HEK293 (cell line): ENCODE data around the gene SRSF2.

Source experiments
- CTCF ChIA-PET: fragments of 350-600 bp; formaldehyde crosslinking; extraction: SDS; loops from one replicate; lab custom pipeline; 2021; ENCODE audit warnings: antibody characterized with exemption; lab: Yijun Ruan, JAX
- POLR2A ChIA-PET: fragments of 300-600 bp; formaldehyde crosslinking; extraction: SDS; loops from one replicate; lab custom pipeline; 2020; ENCODE audit warnings: antibody characterized with exemption, inconsistent platforms; lab: Yijun Ruan, JAX
- H3K27ac ChIP-seq: fragments of 200-500 bp; sonication (Bioruptor generic); 2 replicates; pipeline ENCODE4 v1.5.1; 2014; ENCODE audit warnings: low read depth, low read length, control low read depth, inconsistent platforms; ENCODE audit errors: extremely low read depth
- H3K36me3 ChIP-seq, 2 experiments: fragments of 200-500 bp in 1 of 2; sonication (Bioruptor generic) in 1 of 2; 1 replicate in 1 of 2; 2 replicates in 1 of 2; pipeline ENCODE4 v1.5.1; 2014 to 2017; ENCODE audit warnings: inconsistent platforms in 2 of 2, low read length in 2 of 2; ENCODE audit not compliant: control insufficient read depth in 2 of 2, insufficient read depth in 1 of 2
- H3K4me1 ChIP-seq: fragments of 200-500 bp; sonication (Bioruptor generic); 2 replicates; pipeline ENCODE4 v1.5.1; 2014; ENCODE audit warnings: mild to moderate bottlenecking, low read length, inconsistent platforms; ENCODE audit not compliant: control insufficient read depth, insufficient read depth
- H3K4me3 ChIP-seq: 2 replicates; pipeline ENCODE4 v1.5.1; 2011; ENCODE audit warnings: low read depth, mild to moderate bottlenecking, control low read depth, low read length, moderate library complexity
- H3K9me3 ChIP-seq: fragments of 200-500 bp; sonication (Bioruptor generic); 2 replicates; pipeline ENCODE4 v1.5.1; 2014; ENCODE audit warnings: low read depth, low read length, inconsistent platforms; ENCODE audit not compliant: control insufficient read depth, insufficient read depth
- GLIS1 ChIP-seq: fragments of 450-650 bp; formaldehyde crosslinking; IDR thresholded peaks from 2 replicates; pipeline ENCODE4 v1.5.1; 2016; ENCODE audit warnings: missing biosample characterization, missing genetic modification characterization
- GLIS2 ChIP-seq: fragments of 450-650 bp; formaldehyde crosslinking; IDR thresholded peaks from 2 replicates; pipeline ENCODE4 v1.5.1; 2016; ENCODE audit warnings: missing biosample characterization, missing genetic modification characterization
- INSM2 ChIP-seq: fragments of 450-650 bp; formaldehyde crosslinking; IDR thresholded peaks from 2 replicates; pipeline ENCODE4 v1.5.1; 2016; ENCODE audit warnings: missing biosample characterization, missing genetic modification characterization
- KLF1 ChIP-seq: fragments of 450-650 bp; formaldehyde crosslinking; IDR thresholded peaks from 2 replicates; pipeline ENCODE4 v1.5.1; 2016; ENCODE audit warnings: missing biosample characterization, missing genetic modification characterization
- KLF9 ChIP-seq: fragments of 450-650 bp; formaldehyde crosslinking; IDR thresholded peaks from 2 replicates; pipeline ENCODE4 v1.5.1; 2016; ENCODE audit warnings: missing biosample characterization, missing genetic modification characterization, low read depth
- PBX3 ChIP-seq: sonication (generic); formaldehyde crosslinking; IDR thresholded peaks from 2 replicates; pipeline ENCODE4 v1.8.1; 2022; ENCODE audit warnings: mild to moderate bottlenecking, moderate library complexity, missing genetic modification reagents
- SP7 ChIP-seq: fragments of 450-650 bp; formaldehyde crosslinking; IDR thresholded peaks from 2 replicates; pipeline ENCODE4 v1.5.1; 2016; ENCODE audit warnings: missing biosample characterization, missing genetic modification characterization
- TCF7L2 ChIP-seq: IDR thresholded peaks from 2 replicates; pipeline ENCODE4 v1.6.1; 2011; ENCODE audit warnings: low read depth, mild to moderate bottlenecking, inconsistent platforms, low read length, moderate library complexity, borderline replicate concordance
- ZNF10 ChIP-seq: fragments of 450-650 bp; formaldehyde crosslinking; IDR thresholded peaks from 2 replicates; pipeline ENCODE4 v1.5.1; 2017; ENCODE audit warnings: missing biosample characterization, missing genetic modification characterization
- ZNF133 ChIP-seq: fragments of 450-650 bp; formaldehyde crosslinking; IDR thresholded peaks from 2 replicates; pipeline ENCODE4 v1.5.1; 2016; ENCODE audit warnings: missing biosample characterization, missing genetic modification characterization
- ZNF140 ChIP-seq: fragments of 450-650 bp; formaldehyde crosslinking; IDR thresholded peaks from 2 replicates; pipeline ENCODE4 v1.5.1; 2016; ENCODE audit warnings: missing biosample characterization, missing genetic modification characterization
- ZNF266 ChIP-seq: fragments of 450-650 bp; formaldehyde crosslinking; IDR thresholded peaks from 2 replicates; pipeline ENCODE4 v1.5.1; 2016; ENCODE audit warnings: missing biosample characterization, missing genetic modification characterization, low read depth
- ZNF292 ChIP-seq: fragments of 450-650 bp; formaldehyde crosslinking; IDR thresholded peaks from 2 replicates; pipeline ENCODE4 v1.5.1; 2016; ENCODE audit warnings: low read depth, missing biosample characterization, missing genetic modification characterization, borderline replicate concordance
- ZNF335 ChIP-seq: fragments of 450-650 bp; formaldehyde crosslinking; conservative IDR thresholded peaks from 2 replicates; pipeline ENCODE4 v1.5.1; 2016; ENCODE audit warnings: missing biosample characterization, missing genetic modification characterization
- ZNF529 ChIP-seq: fragments of 450-650 bp; formaldehyde crosslinking; IDR thresholded peaks from 2 replicates; pipeline ENCODE4 v1.5.1; 2017; ENCODE audit warnings: missing genetic modification characterization, missing biosample characterization; ENCODE audit not compliant: insufficient replicate concordance
- ZNF558 ChIP-seq: fragments of 450-650 bp; formaldehyde crosslinking; IDR thresholded peaks from 2 replicates; pipeline ENCODE4 v1.5.1; 2016; ENCODE audit warnings: missing biosample characterization, missing genetic modification characterization
- ZNF777 ChIP-seq: fragments of 450-650 bp; formaldehyde crosslinking; IDR thresholded peaks from 2 replicates; pipeline ENCODE4 v1.5.1; 2017; ENCODE audit warnings: missing biosample characterization, missing genetic modification characterization, borderline replicate concordance
- TF ChIP-seq, protein P1 (sequence below): fragments of 450-650 bp; formaldehyde crosslinking; IDR thresholded peaks from 2 replicates; pipeline ENCODE4 v1.5.1; 2016; ENCODE audit warnings: missing biosample characterization, missing genetic modification characterization
- TF ChIP-seq, protein P2 (sequence below): fragments of 450-650 bp; formaldehyde crosslinking; IDR thresholded peaks from 2 replicates; pipeline ENCODE4 v1.5.1; 2016; ENCODE audit warnings: missing biosample characterization, missing genetic modification characterization
- TF ChIP-seq, protein P3 (sequence below): fragments of 450-650 bp; formaldehyde crosslinking; IDR thresholded peaks from 2 replicates; pipeline ENCODE4 v1.5.1; 2016; ENCODE audit warnings: missing biosample characterization, missing genetic modification characterization
- TF ChIP-seq, protein P4 (sequence below): fragments of 450-650 bp; formaldehyde crosslinking; IDR thresholded peaks from 2 replicates; pipeline ENCODE4 v1.5.1; 2016; ENCODE audit warnings: missing biosample characterization, missing genetic modification characterization
- TF ChIP-seq, protein P5 (sequence below): fragments of 450-650 bp; formaldehyde crosslinking; IDR thresholded peaks from 2 replicates; pipeline ENCODE4 v1.5.1; 2016; ENCODE audit warnings: missing biosample characterization, missing genetic modification characterization
- TF ChIP-seq, protein P6 (sequence below): fragments of 450-650 bp; formaldehyde crosslinking; IDR thresholded peaks from 2 replicates; pipeline ENCODE4 v1.5.1; 2016; ENCODE audit warnings: missing biosample characterization, missing genetic modification characterization, borderline replicate concordance

SRSF2 gene

DNA sequence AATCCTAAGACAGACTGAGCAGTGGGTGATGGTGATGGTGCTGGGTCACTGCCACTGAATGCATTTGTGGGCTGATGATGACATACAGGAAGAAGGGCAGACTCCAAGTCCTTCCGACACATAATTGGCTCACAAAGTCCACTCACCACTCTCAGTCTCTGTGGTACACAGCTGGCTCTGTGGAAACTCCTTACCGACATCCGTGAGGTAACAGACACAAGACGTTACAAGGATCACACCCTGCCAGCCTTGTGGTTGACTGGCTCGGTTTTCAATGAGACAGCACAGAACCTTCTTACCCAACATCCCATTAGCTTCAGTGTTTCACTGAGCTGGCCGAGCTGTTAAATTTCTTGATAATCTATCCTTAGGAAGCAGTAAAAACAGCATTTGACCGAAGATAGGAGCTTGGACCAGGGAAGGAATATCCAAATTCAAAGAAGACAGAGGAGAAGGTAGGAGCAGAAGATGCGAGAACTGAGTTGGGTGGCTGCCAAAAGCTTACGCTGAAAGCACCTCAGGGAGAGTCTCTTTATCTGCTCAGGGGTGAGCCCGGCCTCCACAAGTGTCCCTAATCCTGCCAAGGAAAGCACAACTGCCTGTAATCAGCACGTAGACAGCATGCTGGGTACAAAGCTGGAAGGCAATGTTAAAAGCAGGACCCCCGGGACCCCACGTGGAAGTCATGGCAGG lies 20.8 kb downstream of the SRSF2 start (continued):
- TF ChIP-seq ZNF335 (tag by site-specific recombination) (peak; percentile 35; the same call in 1 of the 2 replicates), KLF9 (no peak)
- TF ChIP-seq, protein P1, sequence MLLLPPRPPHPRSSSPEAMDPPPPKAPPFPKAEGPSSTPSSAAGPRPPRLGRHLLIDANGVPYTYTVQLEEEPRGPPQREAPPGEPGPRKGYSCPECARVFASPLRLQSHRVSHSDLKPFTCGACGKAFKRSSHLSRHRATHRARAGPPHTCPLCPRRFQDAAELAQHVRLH, result no peak

GRCh38 chr17:76715496-76715830 lies 21.7 kb downstream of the SRSF2 start:
- CTCF ChIA-PET, result interaction anchor here (0.5 to 9.8 kb wide), 17 partner anchors 10 to 569 kb away, joined by 3 to 175 read pairs (median 13); partner anchors contain the start of genes JMJD6, METTL23, PRCD and ST6GALNAC1
- no peak for TF ChIP-seq ZNF529 (tag by site-specific recombination)
- TF ChIP-seq GLIS1 (tag by site-specific recombination), result no peak
- TF ChIP-seq, protein P2, sequence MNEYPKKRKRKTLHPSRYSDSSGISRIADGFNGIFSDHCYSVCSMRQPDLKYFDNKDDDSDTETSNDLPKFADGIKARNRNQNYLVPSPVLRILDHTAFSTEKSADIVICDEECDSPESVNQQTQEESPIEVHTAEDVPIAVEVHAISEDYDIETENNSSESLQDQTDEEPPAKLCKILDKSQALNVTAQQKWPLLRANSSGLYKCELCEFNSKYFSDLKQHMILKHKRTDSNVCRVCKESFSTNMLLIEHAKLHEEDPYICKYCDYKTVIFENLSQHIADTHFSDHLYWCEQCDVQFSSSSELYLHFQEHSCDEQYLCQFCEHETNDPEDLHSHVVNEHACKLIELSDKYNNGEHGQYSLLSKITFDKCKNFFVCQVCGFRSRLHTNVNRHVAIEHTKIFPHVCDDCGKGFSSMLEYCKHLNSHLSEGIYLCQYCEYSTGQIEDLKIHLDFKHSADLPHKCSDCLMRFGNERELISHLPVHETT (tag by site-specific recombination), result no peak
- no peak for TF ChIP-seq ZNF10
- TF ChIP-seq ZNF266 (tag by site-specific recombination), result no peak
- no peak for TF ChIP-seq ZNF777 (tag by site-specific recombination)
- no peak for TF ChIP-seq TCF7L2
- no peak for TF ChIP-seq KLF1 (tag by site-specific recombination)
- TF ChIP-seq ZNF558 (tag by site-specific recombination), result no peak
- TF ChIP-seq, protein P3, sequence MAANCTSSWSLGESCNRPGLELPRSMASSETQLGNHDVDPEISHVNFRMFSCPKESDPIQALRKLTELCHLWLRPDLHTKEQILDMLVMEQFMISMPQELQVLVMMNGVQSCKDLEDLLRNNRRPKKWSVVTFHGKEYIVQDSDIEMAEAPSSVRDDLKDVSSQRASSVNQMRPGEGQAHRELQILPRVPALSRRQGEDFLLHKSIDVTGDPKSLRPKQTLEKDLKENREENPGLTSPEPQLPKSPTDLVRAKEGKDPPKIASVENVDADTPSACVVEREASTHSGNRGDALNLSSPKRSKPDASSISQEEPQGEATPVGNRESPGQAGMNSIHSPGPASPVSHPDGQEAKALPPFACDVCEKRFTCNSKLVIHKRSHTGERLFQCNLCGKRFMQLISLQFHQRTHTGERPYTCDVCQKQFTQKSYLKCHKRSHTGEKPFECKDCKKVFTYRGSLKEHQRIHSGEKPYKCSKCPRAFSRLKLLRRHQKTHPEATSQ, result no peak
- TF ChIP-seq, protein P4, sequence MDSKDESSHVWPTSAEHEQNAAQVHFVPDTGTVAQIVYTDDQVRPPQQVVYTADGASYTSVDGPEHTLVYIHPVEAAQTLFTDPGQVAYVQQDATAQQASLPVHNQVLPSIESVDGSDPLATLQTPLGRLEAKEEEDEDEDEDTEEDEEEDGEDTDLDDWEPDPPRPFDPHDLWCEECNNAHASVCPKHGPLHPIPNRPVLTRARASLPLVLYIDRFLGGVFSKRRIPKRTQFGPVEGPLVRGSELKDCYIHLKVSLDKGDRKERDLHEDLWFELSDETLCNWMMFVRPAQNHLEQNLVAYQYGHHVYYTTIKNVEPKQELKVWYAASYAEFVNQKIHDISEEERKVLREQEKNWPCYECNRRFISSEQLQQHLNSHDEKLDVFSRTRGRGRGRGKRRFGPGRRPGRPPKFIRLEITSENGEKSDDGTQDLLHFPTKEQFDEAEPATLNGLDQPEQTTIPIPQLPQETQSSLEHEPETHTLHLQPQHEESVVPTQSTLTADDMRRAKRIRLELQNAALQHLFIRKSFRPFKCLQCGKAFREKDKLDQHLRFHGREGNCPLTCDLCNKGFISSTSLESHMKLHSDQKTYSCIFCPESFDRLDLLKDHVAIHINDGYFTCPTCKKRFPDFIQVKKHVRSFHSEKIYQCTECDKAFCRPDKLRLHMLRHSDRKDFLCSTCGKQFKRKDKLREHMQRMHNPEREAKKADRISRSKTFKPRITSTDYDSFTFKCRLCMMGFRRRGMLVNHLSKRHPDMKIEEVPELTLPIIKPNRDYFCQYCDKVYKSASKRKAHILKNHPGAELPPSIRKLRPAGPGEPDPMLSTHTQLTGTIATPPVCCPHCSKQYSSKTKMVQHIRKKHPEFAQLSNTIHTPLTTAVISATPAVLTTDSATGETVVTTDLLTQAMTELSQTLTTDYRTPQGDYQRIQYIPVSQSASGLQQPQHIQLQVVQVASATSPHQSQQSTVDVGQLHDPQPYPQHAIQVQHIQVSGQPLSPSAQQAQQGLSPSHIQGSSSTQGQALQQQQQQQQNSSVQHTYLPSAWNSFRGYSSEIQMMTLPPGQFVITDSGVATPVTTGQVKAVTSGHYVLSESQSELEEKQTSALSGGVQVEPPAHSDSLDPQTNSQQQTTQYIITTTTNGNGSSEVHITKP (tag by site-specific recombination), result no peak
- TF ChIP-seq ZNF292 (tag by site-specific recombination), result no peak
- TF ChIP-seq, protein P5, sequence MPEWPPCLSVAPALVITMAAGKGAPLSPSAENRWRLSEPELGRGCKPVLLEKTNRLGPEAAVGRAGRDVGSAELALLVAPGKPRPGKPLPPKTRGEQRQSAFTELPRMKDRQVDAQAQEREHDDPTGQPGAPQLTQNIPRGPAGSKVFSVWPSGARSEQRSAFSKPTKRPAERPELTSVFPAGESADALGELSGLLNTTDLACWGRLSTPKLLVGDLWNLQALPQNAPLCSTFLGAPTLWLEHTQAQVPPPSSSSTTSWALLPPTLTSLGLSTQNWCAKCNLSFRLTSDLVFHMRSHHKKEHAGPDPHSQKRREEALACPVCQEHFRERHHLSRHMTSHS (tag by site-specific recombination), result no peak
- no peak for TF ChIP-seq ZNF133 (tag by site-specific recombination)
- TF ChIP-seq INSM2 (tag by site-specific recombination), result no peak
- TF ChIP-seq ZNF140 (tag by site-specific recombination), result no peak
- TF ChIP-seq SP7 (tag by site-specific recombination), result no peak
- no peak for TF ChIP-seq PBX3 (CRISPR knock-in tag)
- no peak for TF ChIP-seq GLIS2
- TF ChIP-seq, protein P6, sequence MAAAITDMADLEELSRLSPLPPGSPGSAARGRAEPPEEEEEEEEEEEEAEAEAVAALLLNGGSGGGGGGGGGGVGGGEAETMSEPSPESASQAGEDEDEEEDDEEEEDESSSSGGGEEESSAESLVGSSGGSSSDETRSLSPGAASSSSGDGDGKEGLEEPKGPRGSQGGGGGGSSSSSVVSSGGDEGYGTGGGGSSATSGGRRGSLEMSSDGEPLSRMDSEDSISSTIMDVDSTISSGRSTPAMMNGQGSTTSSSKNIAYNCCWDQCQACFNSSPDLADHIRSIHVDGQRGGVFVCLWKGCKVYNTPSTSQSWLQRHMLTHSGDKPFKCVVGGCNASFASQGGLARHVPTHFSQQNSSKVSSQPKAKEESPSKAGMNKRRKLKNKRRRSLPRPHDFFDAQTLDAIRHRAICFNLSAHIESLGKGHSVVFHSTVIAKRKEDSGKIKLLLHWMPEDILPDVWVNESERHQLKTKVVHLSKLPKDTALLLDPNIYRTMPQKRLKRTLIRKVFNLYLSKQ (tag by site-specific recombination), result no peak
- peaks cover 35% of the 10 kb centered on the region for H3K4me1 ChIP-seq
- H3K36me3 ChIP-seq, result peaks cover 36 to 72% of the 10 kb centered on the region in 2 experiments
- H3K4me3 ChIP-seq, result no peak overlapping the region
- no peak overlapping the region; the same call in 1 of the 2 replicates for H3K27ac ChIP-seq
- no peaks in the 10 kb centered on the region for H3K9me3 ChIP-seq
- POLR2A ChIA-PET, result interaction anchor here (0.5 to 1.5 kb wide), 3 partner anchors 10 to 14 kb away, joined by 3 to 9 read pairs (median 5); no protein-coding TSS in a partner anchor
